Ovary (tissue), 3 donors: ENCODE results near the gene SCYL3.

ENCODE experiments used
- CTCF ChIP-seq, 3 donors: fragments of 450-650 bp in 2 of 3; fragments of 200-600 bp in 1 of 3; IDR thresholded peaks; one replicate each; pipeline versions ENCODE4 v1.5.1 to v1.8.0; 2016 to 2022; ENCODE audit warnings: antibody characterized with exemption in 3 of 3, mild to moderate bottlenecking in 1 of 3
- EP300 ChIP-seq: sonication (generic); formaldehyde crosslinking; IDR thresholded peaks from one replicate; pipeline ENCODE4 v1.6.1; 2017; ENCODE audit warnings: antibody characterized with exemption
- POLR2A ChIP-seq: fragments of 450-650 bp; IDR thresholded peaks from one replicate; pipeline ENCODE4 v1.6.1; 2017; ENCODE audit warnings: antibody characterized with exemption, mild to moderate bottlenecking, moderate library complexity
- donor health status: DM: no; HTN: no; CAD: no.

DNA sequence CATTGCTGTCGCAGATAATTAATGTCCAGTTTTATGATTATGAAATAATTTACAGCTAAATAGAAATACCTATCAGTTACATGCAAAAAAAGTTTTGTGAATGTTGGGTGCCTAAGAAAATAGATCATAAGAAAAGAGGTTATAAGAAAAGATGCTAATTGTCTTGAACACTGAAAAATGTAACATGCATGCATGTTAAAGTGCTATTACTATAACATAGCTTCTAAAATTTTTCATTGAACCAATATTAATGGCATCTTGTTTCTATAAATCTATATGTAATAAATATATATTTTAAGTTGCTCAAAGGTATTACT, 35.5 kb upstream of the SCYL3 start:
- TF ChIP-seq CTCF (IDR thresholded peaks at IDR 0.05): no peak
- no peak for TF ChIP-seq POLR2A
- no peak for TF ChIP-seq EP300
